Karpas-422 (cell line): Measurements from ENCODE around the gene CTSW. TPM values are rescaled to one million over a fixed set of nuclear protein-coding genes. Genes with fewer than 3 reads are reported as not detected.

ENCODE experiments used
- DNase-seq: peaks from one replicate; pipeline ENCODE4 v3.0.0-alpha.2; 2015
- H2AFZ ChIP-seq: fragments of 200-600 bp; sonication (generic); 2 replicates; pipeline ENCODE4 v1.6.1; 2014; ENCODE audit warnings: antibody characterized with exemption, low read length, mixed read lengths
- H3K27ac ChIP-seq: fragments of 200-600 bp; sonication (generic); 2 replicates; pipeline ENCODE4 v1.5.1; 2014; ENCODE audit warnings: mild to moderate bottlenecking, low read length, moderate library complexity
- H3K27me3 ChIP-seq: fragments of 200-600 bp; sonication (generic); 2 replicates; pipeline ENCODE4 v1.6.1; 2014; ENCODE audit warnings: low read length, mixed read lengths
- H3K36me3 ChIP-seq: fragments of 200-600 bp; sonication (generic); 2 replicates; pipeline ENCODE4 v1.6.1; 2014; ENCODE audit warnings: low read length, mixed read lengths; ENCODE audit not compliant: insufficient read depth
- H3K4me1 ChIP-seq: fragments of 200-600 bp; sonication (generic); 2 replicates; pipeline ENCODE4 v1.6.1; 2014; ENCODE audit warnings: mild to moderate bottlenecking, low read length, mixed read lengths
- H3K4me2 ChIP-seq: fragments of 200-600 bp; sonication (generic); 2 replicates; pipeline ENCODE4 v1.6.1; 2014; ENCODE audit warnings: low read length, low read depth, mild to moderate bottlenecking; ENCODE audit not compliant: poor library complexity, severe bottlenecking
- H3K4me3 ChIP-seq: fragments of 200-600 bp; sonication (generic); 2 replicates; pipeline ENCODE4 v1.5.1; 2014; ENCODE audit warnings: mild to moderate bottlenecking, antibody characterized with exemption, low read length, mixed read lengths
- H3K79me2 ChIP-seq: fragments of 200-600 bp; sonication (generic); 2 replicates; pipeline ENCODE4 v1.6.1; 2014; ENCODE audit warnings: mild to moderate bottlenecking, low read length, mixed read lengths
- H3K9ac ChIP-seq: fragments of 200-600 bp; sonication (generic); 2 replicates; pipeline ENCODE4 v1.6.0; 2014; ENCODE audit warnings: low read length
- H3K9me2 ChIP-seq: fragments of 200-600 bp; sonication (generic), shearing (Covaris generic); replicated peaks from 2 replicates; pipeline ENCODE4 v1.6.0; 2014; ENCODE audit warnings: mild to moderate bottlenecking, low read length, moderate library complexity; ENCODE audit not compliant: insufficient read depth
- H3K9me3 ChIP-seq: fragments of 300-700, 200-600 bp; sonication (generic); 2 replicates; pipeline ENCODE4 v1.6.1; 2014; ENCODE audit warnings: low read length, mixed read lengths
- H4K20me1 ChIP-seq: fragments of 200-600 bp; sonication (generic); 2 replicates; pipeline ENCODE4 v1.6.1; 2014; ENCODE audit warnings: mild to moderate bottlenecking, antibody characterized with exemption, low read length, low read depth; ENCODE audit not compliant: insufficient read depth
- total RNA-seq: library from RNA; depleted of rRNA; stranded (reverse); fragments of >200 nt; shearing (Covaris generic); gene quantifications from 2 replicates; pipeline ENCODE4 v1.2.3, GENCODE V29; 2014; ENCODE audit warnings: low replicate concordance

Gene CTSW
- total RNA-seq, 1 experiment from 2014 or later = not detected

DNA sequence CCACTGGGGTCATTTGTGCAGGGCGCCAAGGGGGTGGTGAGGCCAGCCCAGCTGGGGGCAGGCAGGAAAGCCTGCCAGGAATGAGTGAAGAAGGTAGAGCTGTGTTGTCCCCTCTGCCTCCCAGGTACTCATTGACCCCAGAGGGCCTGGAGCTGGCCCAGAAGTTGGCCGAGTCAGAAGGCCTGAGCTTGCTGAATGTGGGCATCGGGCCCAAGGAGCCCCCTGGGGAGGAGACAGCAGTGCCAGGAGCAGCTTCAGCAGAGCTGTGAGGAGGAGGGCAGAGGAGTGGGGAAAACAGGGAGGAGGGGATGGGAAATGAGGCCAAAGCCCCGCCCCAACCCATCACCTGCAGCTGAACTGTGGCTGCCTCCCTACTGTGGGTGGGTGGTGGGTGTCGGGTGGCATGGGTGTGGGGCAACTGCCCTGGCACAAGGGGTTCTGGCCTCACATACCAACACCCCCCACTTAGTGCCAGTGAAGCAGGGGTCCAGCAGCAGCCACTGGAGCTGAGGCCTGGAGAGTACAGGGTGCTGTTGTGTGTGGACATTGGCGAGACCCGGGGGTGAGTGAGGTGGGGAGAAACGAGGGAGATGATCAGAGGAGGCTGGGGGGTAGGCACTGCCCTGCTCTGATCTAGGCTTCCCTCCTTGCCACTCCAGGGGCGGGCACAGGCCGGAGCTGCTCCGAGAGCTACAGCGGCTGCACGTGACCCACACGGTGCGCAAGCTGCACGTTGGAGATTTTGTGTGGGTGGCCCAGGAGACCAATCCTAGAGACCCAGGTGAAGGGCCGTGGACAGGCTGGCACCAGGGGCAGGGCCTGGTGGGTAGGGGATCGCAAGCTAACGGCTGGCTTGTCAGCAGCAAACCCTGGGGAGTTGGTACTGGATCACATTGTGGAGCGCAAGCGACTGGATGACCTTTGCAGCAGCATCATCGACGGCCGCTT lies 16.4 kb upstream of the CTSW start:
- Histone ChIP-seq H3K4me3 (no peak overlapping the region), H2AFZ (no peak overlapping the region), H3K4me1 (peaks cover 29% of the 10 kb centered on the region), H3K27me3 (no peaks in the 10 kb centered on the region), H3K9ac (no peak overlapping the region), H3K9me2 (no peaks in the 10 kb centered on the region), H3K79me2 (peaks cover 18% of the 10 kb centered on the region), H3K9me3 (no peaks in the 10 kb centered on the region), H3K36me3 (peaks cover 17% of the 10 kb centered on the region), H4K20me1 (peaks cover 14% of the 10 kb centered on the region), H3K4me2 (no peak overlapping the region), H3K27ac (no peak overlapping the region)
- DNase-seq = no peak

DNA sequence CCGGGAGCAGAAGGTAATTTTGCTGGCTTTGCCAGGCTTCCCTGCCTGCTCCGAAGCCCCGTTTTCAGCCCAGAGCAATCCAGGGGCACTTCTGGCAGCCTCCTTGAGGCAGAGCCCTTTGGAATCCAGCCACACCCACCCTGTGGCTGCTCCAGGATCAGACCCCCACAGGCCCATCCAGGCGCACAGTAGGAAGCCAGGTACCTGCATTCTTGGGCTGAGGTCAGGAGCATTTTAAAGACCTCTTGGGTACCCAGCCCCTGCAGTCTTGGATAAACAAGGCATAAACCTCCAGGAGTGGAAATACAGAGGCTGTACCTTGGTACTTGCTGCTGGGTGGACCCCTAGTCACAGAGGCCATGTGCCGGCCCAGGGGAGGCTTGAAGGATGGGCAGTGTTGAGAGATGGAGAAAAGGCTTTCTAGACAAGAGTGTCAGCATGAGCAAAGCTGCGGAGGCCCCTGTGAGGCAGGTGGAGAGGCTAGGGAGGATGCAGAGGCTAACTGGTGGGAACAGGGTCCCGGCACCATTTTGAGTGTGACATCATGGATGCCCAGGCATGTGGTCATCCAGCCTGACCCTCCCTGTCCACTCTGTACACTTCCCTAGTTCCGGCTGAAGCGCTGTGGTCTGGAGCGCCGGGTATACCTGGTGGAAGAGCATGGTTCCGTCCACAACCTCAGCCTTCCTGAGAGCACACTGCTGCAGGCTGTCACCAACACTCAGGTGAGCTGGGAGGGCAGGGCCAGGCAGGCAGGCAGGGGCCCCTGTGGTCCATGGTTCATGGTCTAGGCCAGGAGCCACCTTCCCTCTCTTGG lies 15.5 kb upstream of the CTSW start:
- peaks cover 17% of the 10 kb centered on the region for H3K36me3 ChIP-seq
- H3K9me2 ChIP-seq = no peaks in the 10 kb centered on the region
- H3K9me3 ChIP-seq = no peaks in the 10 kb centered on the region

DNA sequence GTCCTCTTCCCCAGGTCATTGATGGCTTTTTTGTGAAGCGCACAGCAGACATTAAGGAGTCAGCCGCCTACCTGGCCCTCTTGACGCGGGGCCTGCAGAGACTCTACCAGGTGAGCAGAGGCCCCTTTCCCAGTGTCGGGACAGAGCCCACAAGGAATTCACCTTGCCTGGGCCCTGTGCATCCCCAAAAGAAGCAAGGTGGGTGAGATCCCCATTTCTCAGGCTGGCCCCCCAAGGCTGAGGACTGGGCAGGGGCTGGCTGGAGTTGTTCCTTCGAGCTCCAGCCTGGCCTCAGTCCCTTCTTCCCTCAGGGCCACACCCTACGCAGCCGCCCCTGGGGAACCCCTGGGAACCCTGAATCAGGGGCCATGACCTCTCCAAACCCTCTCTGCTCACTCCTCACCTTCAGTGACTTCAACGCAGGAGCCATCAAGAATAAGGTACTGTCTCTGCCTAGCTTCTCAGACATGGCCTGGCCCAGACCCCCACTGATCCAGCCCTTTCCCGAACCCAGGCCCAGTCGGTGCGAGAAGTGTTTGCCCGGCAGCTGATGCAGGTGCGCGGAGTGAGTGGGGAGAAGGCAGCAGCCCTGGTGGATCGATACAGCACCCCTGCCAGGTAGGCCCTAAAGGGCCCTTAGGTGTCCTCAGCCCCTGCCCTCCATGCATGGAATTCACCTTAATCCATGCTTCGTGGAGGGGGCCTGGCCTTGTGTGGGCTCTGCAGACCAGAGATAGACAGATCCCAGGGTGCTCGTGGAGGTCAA lies 14.7 kb upstream of the CTSW start:
- Histone ChIP-seq H2AFZ (no peak overlapping the region), H3K27me3 (no peaks in the 10 kb centered on the region), H3K9me2 (no peaks in the 10 kb centered on the region), H3K4me2 (no peak overlapping the region), H3K36me3 (peaks cover 17% of the 10 kb centered on the region), H3K27ac (no peak overlapping the region), H3K4me1 (peaks cover 22% of the 10 kb centered on the region), H3K9ac (no peak overlapping the region), H3K79me2 (peaks cover 18% of the 10 kb centered on the region), H3K4me3 (no peak overlapping the region), H4K20me1 (peaks cover 19% of the 10 kb centered on the region), H3K9me3 (no peaks in the 10 kb centered on the region)
- DNase-seq = no peak

More for the DNA sequence above, 15.5 kb upstream of the CTSW start:
- DNase-seq = no peak
- Histone ChIP-seq H3K79me2 (peaks cover 18% of the 10 kb centered on the region), H4K20me1 (peaks cover 19% of the 10 kb centered on the region), H3K9ac (no peak overlapping the region), H3K4me2 (no peak overlapping the region), H3K27me3 (no peaks in the 10 kb centered on the region), H3K27ac (no peak overlapping the region), H3K4me1 (peaks cover 21% of the 10 kb centered on the region), H3K4me3 (no peak overlapping the region), H2AFZ (no peak overlapping the region)

DNA sequence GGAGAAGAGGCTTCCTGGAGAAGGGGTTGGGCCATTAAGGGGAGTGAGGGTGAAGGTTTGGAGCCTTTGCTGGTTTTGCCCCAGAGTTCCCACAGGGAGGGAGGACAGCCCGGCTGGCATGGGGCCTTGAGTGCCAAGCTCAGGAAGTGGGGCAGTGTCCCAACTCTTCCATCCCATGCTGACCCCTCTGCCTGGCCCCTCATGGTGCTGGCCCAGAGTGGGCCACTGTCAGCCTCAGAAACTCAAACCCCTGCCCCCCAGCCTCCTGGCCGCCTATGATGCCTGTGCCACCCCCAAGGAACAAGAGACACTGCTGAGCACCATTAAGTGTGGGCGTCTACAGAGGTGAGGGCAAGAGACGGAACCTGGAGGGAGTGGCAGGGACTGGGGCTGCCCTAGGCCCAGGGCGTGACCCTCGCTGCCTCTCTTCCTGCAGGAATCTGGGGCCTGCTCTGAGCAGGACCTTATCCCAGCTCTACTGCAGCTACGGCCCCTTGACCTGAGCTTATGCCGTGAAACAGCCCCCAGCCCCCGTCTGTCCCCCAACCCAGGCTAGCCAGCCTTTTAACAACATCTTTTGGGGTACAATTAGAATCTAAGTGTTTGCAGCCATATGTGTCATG lies 14.0 kb upstream of the CTSW start:
- Histone ChIP-seq H3K9ac (no peak overlapping the region), H3K9me2 (no peaks in the 10 kb centered on the region), H3K27me3 (no peaks in the 10 kb centered on the region), H3K27ac (no peak overlapping the region), H3K4me2 (no peak overlapping the region), H3K9me3 (no peaks in the 10 kb centered on the region), H3K4me3 (no peak overlapping the region), H3K36me3 (peaks cover 17% of the 10 kb centered on the region), H4K20me1 (peaks cover 19% of the 10 kb centered on the region), H3K4me1 (peaks cover 19% of the 10 kb centered on the region), H2AFZ (no peak overlapping the region), H3K79me2 (peaks cover 18% of the 10 kb centered on the region)
- no peak for DNase-seq

DNA sequence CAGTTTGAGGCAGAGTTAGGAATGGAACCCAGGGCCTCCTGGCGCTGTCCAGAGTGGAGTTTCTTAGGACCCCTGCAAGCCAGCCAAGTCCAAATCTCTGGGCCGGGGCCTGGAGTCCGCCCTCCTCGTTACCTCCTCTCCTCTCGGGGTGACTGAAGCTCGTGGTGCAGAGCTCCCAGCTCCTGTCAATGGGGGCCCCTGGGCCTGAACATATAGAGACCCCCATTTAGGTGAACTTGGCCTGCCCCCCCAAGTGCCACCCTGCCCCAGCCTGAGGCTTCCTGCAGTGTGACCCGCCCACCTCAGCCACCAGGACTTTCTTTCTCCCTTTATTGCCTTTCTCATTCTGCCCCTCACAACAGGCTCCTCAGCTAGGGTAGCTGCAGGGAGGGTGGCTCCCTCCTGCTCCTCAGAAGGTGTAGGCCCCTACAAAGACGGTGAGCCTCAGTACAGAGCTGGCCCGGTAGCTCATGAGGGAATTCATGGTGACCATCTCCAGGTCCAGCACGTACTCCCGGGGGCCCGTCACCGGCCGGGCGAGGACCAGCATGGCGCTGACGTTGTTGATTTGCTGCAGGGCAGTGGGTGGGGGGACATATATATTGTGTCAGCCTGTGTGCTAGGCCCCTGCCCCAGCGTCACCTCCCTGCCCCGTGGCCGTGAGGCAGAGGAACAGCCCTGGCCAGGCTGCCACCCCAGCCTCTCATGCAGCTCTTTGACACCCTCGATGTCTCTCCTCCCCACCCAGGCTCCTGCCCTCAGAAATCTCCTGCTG lies 12.9 kb upstream of the CTSW start:
- Histone ChIP-seq H3K9me2 (no peaks in the 10 kb centered on the region), H3K27me3 (no peaks in the 10 kb centered on the region), H3K79me2 (peaks cover 7% of the 10 kb centered on the region), H3K9ac (no peak overlapping the region), H3K4me1 (peaks cover 14% of the 10 kb centered on the region), H3K36me3 (peaks cover 16% of the 10 kb centered on the region), H3K9me3 (no peaks in the 10 kb centered on the region), H4K20me1 (peaks cover 19% of the 10 kb centered on the region), H2AFZ (no peak overlapping the region), H3K4me3 (no peak overlapping the region), H3K27ac (no peak overlapping the region), H3K4me2 (no peak overlapping the region)
- DNase-seq = no peak

DNA sequence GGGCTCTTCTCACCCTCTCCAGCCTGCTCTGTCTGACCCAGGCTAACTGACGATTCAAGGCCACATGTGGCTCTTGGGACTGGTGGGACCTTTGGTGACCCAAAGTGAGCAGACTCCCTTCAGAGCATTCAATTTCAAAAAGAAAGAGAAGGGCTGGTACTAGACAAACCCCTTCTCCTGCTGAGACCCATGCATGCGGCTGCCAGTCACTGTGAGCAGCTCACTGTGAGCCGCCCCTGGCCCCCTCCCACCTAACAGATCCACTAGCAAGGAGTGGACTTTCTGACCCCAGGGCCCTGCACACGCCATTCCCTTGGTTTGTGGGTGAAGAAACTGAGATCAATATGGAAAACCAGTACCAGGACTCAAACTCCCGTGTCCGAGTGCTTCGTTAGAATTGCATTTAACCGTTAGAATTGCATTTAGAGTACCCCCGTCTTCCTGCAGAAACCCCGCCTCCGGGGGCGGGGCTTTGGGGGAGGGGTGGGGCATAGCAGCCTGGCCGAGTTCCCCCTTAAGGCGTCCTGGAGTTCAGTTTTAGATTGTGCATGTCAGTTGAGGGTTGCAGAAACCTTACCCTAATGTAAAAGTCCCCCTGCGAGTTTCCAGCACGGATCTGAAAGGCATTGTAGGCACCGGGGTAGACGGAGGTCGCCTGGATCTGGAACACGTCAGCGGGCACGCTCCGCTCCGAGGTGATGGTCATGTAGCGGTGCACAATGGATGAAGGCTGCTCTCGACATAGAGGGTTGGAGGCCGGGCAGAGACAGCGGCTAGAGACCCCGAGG lies 12.2 kb upstream of the CTSW start:
- no peaks in the 10 kb centered on the region for H3K9me3 ChIP-seq
- H3K79me2 ChIP-seq = no peaks in the 10 kb centered on the region; the same call in 1 of the 2 replicates
- no peak overlapping the region for H3K9ac ChIP-seq
- DNase-seq = peak; percentile 78
- H3K9me2 ChIP-seq = no peaks in the 10 kb centered on the region
- peaks cover 19% of the 10 kb centered on the region for H4K20me1 ChIP-seq
- H3K27ac ChIP-seq = no peak overlapping the region
- peaks cover 9% of the 10 kb centered on the region for H3K4me1 ChIP-seq
- no peak overlapping the region for H3K4me3 ChIP-seq
- H2AFZ ChIP-seq = no peak overlapping the region
- H3K27me3 ChIP-seq = no peaks in the 10 kb centered on the region
- H3K36me3 ChIP-seq = peaks cover 8% of the 10 kb centered on the region
- no peak overlapping the region for H3K4me2 ChIP-seq
